Measurements from ENCODE around the gene PLA2G12A.
"Not testable (repeated sequence)": the region's sequence is repeated elsewhere in the genome, so short reads cannot be mapped to it uniquely, and the experiment has no call there.

The PLA2G12A gene

GRCh38 chr4:109728385-109728784, 1.5 kb downstream of the PLA2G12A start:
- DNase-seq: no peak

- no peak for DNase-seq
Measured at GRCh38 chr4:109723110-109723509, 6.8 kb downstream of the PLA2G12A start.

- no peak for DNase-seq
Measured at GRCh38 chr4:109722357-109722756, 7.5 kb downstream of the PLA2G12A start.

- DNase-seq: no peak
Measured at GRCh38 chr4:109721033-109721432, 8.8 kb downstream of the PLA2G12A start.

- DNase-seq: no peak
Measured at GRCh38 chr4:109719604-109720003, 10.3 kb downstream of the PLA2G12A start.

GRCh38 chr4:109718759-109719158, 11.1 kb downstream of the PLA2G12A start:
- no peak for DNase-seq

GRCh38 chr4:109713500-109713899, 16.4 kb downstream of the PLA2G12A start:
- DNase-seq: no peak

- no peak for DNase-seq
Measured at GRCh38 chr4:109708990-109709389, 20.9 kb downstream of the PLA2G12A start.

- no peak for DNase-seq
Measured at GRCh38 chr4:109708435-109708834, 21.4 kb downstream of the PLA2G12A start.

- DNase-seq: no peak
Measured at GRCh38 chr4:109703664-109704361, 26.1 kb downstream of the PLA2G12A start.

- DNase-seq: peak; percentile 64 to 69
Measured at GRCh38 chr4:109702950-109703663, 26.8 kb downstream of the PLA2G12A start, which contains the start of gene CASP6. TSS of gene CASP6 (minus strand) at chr4:109703445. CDS start at chr4:109703395, 50 bp downstream.

GRCh38 chr4:109701566-109702410, 28.1 kb downstream of the PLA2G12A start:
- no peak for DNase-seq

- DNase-seq: no peak
Measured at GRCh38 chr4:109699553-109700225, 30.2 kb downstream of the PLA2G12A start.

- DNase-seq: no peak
Measured at GRCh38 chr4:109698656-109699055, 31.2 kb downstream of the PLA2G12A start.

GRCh38 chr4:109691411-109691920, 38.4 kb downstream of the PLA2G12A start:
- no peak for DNase-seq

- no peak for DNase-seq
Measured at GRCh38 chr4:109690690-109691410, 39.0 kb downstream of the PLA2G12A start.

- DNase-seq: no peak
Measured at GRCh38 chr4:109684727-109685126, 45.1 kb downstream of the PLA2G12A start.

- no peak for DNase-seq
Measured at GRCh38 chr4:109683621-109684253, 46.1 kb downstream of the PLA2G12A start.

- DNase-seq: no peak
Measured at GRCh38 chr4:109682875-109683274, 47.0 kb downstream of the PLA2G12A start.

GRCh38 chr4:109678925-109679324, 50.9 kb downstream of the PLA2G12A start:
- DNase-seq: not testable (repeated sequence)

GRCh38 chr4:109678472-109678871, 51.4 kb downstream of the PLA2G12A start:
- not testable (repeated sequence) for DNase-seq

All from activated CD4-positive, alpha-beta T cell treated with anti-CD3 and anti-CD28 coated beads, Interleukin-2, amount 50 U/mL, for 4 hours (primary cell).